M059J (cell line): ENCODE data around the gene SDR42E2. TPM values are rescaled to one million over a fixed set of nuclear protein-coding genes. Genes with fewer than 3 reads are reported as not detected.
"Not testable (repeated sequence)": the region's sequence is repeated elsewhere in the genome, so short reads cannot be mapped to it uniquely, and the experiment has no call there.

Source experiments
- DNase-seq: peaks from one replicate; pipeline ENCODE4 v3.0.0-alpha.2; 2012; ENCODE audit warnings: low read depth
- total RNA-seq: library from RNA; depleted of rRNA; stranded (reverse); fragments of >200 nt; shearing (Covaris generic); gene quantifications from 2 replicates; pipeline ENCODE4 v1.2.3, GENCODE V29; 2014

SDR42E2 gene
- total RNA-seq, 1 experiment from 2014 or later: not detected

DNA sequence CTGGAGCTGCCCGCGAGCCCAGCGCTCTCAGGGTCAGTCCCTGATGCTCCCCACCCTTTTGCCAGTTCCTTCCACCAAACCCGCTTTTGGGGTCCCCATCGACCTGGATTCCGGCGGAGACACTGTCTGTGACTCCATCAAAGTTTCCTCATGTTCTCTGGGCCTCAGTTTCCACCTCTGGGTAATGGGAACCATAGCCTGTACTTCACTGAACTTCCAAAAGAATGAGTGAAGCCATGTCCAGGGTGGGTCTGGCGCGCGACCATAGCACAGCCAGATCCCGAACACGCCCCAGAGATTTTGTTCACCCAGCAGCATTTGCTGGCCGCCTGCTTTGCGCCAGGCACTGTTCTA is 327 bp downstream of the SDR42E2 start:
- DNase-seq: no peak

- no peak for DNase-seq
Observed at GRCh38 chr16:22163806-22164205, 1.5 kb downstream of the SDR42E2 start.

DNA sequence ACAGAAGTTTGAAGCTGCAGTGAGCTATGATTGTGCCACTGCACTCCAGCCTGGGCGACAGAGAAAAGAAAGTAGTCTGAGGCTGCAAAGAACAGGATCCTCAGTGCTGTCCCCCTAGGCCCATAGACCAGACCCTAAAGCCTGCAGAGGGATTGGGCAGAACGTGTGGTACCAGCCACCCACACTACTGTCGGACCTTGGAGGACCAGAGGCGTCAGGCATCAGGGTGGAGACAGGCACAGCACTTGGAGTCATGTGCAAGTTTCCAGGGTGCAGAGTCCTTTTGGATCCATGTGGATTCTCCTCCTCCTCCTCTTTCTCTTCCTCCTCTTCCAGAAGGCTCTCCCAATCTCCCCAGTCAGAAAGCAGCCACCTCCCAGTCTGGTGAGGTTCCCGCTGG is 2.2 kb downstream of the SDR42E2 start:
- no peak for DNase-seq

GRCh38 chr16:22165508-22166285 is 3.4 kb downstream of the SDR42E2 start:
- DNase-seq: no peak

DNA sequence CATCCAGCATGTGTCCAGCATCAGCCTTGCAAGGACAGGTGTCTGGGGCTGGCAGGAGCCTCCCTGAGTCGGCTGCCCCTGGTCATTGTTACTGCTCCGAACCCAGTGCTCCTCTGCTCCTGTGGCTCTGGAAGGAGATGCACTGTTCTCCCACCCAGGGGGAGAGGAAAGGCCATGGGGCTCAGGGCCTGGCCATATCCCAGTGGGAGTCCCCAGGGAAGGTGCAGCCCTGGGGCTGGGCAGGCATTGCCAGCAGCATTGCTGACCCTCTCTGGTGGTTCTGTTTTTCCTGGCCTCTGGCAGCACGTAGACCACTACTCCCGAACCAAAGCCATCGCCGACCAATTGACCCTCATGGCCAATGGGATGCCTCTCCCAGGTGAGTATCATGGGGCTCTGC is 9.6 kb downstream of the SDR42E2 start:
- no peak for DNase-seq

DNA sequence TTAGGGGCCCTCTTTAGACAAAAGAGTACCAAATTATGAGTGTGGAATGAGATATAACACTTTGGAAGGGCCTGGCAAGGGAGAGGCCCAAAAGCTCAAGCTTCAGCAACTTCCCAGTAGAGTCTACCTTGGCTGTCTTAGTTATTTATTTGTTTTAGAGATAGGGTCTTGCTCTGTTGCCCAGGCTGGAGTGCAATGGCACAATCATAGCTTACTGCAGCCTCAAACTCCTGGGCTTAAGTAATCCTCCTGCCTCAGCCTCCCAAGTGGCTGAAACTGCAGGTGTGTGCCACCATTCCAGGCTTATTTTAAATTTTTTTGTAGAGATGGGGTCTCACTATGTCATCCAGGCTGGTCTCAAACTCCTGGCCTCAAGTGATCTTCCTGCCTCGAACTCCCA is 10.3 kb downstream of the SDR42E2 start:
- not testable (repeated sequence) for DNase-seq

DNA sequence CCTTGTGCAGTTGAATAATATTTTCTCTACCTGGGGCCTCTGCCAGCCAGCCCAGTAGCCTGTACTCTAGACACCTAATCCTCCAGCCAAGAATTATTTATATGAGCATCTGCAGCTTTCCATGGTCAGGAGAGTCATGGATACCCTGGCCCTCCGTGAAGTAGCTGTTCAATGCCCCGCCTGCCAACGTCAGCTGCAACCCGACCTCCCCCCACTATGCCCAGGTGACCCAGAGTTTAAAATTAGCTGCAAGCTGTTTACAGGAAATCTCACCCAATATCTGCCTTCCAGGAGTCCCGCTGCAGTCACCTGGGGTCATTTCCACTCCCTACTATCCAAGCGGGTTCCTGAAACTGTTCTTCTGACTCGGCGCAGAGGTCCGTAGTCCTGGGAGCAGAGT is 12.3 kb downstream of the SDR42E2 start:
- no peak for DNase-seq

GRCh38 chr16:22177968-22178930 is 15.9 kb downstream of the SDR42E2 start:
- DNase-seq: no peak

DNA sequence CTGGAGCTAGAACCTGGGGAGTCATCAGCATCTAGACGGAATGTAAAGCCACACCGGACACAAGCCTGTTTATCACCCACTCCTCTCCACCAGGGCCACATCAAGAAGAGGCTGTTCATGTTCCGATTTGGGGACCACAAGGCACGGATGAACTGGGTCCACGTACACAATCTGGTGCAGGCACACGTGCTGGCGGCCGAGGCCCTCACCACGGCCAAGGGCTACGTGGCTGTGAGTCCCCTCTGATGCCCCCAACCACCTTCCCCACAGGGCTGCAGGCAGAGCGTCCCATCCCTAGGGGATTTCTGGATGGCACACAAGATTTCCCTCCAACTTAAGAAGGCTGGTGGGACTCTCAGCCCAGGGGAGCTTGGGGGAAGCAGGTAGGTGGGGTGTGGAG is 19.1 kb downstream of the SDR42E2 start:
- DNase-seq: no peak

DNA sequence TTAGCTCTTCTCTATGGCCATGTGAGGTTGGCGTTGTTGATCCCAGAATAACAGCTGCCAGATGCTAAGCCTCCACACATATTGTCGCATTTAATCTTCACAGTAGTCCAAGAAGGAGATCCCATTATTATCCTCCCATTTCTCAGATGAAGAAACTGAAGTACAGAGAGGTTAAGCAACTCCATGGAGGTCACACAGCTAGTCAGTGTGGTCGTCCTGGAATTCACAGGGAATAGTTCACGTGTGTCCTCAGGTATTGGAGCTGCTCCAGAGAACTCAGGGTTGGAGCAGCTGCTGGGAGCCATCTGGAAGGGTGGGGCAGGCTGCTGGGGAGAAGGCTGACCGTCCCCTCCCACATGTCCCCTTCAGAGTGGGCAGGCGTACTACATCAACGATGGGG is 19.5 kb downstream of the SDR42E2 start:
- DNase-seq: no peak

- no peak for DNase-seq
Observed at GRCh38 chr16:22183335-22183734, 21.0 kb downstream of the SDR42E2 start.

- no peak for DNase-seq
Observed at GRCh38 chr16:22183901-22184614, 21.8 kb downstream of the SDR42E2 start.

DNA sequence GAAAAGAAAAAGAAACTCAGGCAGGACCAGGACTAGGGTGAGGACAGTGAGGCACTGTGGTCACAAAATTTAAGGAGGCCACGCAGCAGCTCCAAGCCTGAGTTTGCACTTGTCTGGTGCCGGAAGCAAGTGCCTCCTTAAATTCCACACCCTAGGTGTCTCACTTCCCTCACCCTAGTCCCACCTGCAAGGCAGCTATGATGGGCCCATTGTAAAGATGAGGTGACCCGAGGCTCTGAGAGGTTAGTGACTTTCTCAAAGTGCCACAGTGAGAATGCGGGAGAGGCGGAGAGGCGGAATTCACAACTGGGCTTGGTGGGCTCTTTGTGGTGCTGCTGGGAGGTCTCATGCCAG is 22.3 kb downstream of the SDR42E2 start:
- DNase-seq: no peak

- no peak for DNase-seq
Observed at GRCh38 chr16:22186517-22186916, 24.2 kb downstream of the SDR42E2 start.

DNA sequence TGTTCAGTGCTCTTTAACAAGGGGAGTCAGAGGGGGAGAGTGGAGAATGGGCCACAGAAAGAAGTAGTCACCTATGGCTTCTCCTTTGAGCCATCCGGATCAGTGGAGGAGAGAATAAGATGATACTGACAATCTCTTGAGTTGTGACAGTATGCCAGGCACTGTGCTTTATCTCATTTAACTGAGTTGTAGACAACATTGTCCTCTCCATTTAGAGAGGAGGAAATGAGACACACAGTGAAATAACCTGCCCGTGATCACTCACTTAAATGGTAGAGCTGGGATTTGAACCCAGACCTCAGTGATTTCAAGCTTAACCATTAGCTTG is 25.9 kb downstream of the SDR42E2 start:
- DNase-seq: no peak

DNA sequence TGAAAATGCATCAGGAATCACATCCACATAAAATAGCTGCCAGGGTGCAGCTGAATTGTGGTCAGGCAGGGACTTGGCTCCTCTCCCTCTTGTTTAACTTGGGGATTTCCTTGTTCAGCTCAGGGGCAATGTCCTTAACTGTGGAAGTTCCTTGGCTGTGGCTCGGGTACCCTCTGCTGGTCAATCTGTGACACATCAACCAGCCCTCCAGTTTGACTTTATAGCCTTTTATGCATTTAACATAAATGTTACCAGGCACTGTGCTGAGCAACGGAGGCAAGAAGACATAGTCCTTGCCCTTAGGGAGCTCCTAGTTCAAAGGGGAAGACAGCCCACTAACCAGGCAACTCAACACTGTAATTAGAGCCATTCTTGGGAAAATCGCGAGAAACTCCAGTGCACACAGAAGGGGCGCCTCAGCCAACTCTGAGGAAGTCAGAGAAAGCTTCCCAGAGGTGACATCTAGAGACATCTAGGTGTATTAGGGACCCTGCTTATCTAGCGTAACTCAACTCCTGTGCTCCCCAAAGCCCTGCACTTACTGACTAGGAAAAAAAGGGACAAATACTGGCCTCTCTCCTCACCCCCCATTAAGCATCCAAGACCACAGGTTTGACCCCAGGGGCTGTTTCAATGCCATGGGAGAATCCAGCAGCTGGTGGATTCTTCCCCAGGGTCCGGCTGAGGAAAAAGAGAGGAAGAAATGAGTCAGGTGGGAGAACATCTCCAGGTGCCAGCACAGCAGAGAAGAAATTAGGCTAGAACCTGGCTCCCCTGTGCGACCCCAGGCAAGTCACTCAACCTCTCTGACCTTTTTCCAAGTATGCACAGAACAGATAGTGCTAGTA is 26.5 kb downstream of the SDR42E2 start:
- DNase-seq: peak; percentile 88

DNA sequence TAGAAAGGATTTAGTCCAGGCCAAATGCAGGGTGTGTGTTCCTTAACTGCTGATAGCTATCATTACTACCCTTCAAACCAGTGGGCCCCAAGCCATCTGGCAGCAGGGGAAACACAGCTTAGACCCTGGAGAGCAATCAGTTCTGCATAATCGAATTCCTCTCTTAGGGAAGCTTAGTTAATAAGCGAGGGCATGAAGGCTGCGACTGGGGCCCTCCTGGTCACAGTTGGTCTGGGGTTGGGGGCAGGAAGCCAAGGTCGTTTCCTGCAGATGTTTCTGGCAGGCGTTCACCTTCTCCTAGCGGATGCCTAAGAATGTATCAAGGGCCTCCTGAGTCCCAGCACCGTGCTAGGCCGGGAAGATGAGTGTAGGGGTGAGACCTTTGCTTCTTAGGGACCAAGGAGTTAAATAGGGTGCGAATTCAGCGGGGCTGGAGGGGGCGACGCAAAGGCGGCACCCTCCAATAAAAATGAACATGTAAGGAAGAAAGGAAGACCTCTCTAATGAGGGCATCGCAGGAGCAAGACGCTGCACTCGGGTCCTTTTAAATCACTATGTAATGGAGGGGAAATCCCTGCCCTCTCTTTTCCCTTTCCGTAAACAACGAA is 27.3 kb downstream of the SDR42E2 start:
- peak; percentile 49 for DNase-seq

GRCh38 chr16:22190081-22190775 is 27.9 kb downstream of the SDR42E2 start:
- peak; percentile 98 for DNase-seq

DNA sequence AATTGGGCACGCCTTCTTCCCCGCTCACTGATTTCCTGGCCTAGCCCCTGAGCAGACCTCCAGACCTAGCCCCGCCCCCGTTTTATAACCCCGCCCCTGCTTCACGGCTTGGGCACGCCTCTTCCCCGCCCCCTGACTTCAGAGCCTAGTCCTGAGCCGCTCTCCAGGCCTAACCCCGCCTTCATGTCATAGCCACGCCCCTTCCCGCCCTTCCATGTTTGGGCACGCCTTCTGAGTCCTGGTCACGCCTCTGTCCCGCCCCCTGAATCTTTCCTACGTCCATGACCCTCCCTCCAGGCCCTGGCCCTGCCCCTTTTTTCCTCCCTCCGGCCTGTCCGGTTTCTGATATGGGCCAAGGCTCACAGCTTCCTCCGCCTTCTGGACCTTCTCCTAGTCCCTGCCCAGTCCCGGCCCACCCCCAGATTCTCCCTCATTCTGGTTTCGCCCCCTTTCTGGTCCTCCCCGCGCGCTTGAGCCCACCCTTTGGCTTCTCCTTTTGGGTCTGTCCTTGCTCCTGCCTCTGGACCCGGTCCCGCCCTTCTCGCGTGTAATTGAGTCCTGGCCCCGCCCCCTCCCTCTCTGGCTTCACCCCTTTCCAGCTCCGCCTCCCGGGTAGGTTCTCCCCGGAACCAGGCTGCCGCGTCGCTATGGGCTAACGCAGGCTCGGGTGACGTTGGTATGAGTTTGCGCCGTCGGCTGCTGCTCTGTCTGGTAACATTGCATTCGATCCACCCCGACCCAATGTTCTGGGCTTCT is 28.6 kb downstream of the SDR42E2 start:
- DNase-seq: peak; percentile 95
